H9 (cell line): ENCODE data around the gene ROBO2. TPM values are rescaled to one million over a fixed set of nuclear protein-coding genes. Genes with fewer than 3 reads are reported as not detected.

Experiments
- DNase-seq: peaks from one replicate; pipeline ENCODE4 v3.0.0-alpha.2; 2017
- H2AFZ ChIP-seq: one replicate; pipeline ENCODE4 v1.6.1; 2013; ENCODE audit warnings: mild to moderate bottlenecking, low read length, control low read depth, moderate library complexity
- H2AK5ac ChIP-seq: 2 replicates; pipeline ENCODE4 v1.6.1; 2013; ENCODE audit warnings: low read length, control low read depth, mixed read lengths; ENCODE audit not compliant: insufficient read length
- H2BK120ac ChIP-seq: one replicate; pipeline ENCODE4 v1.6.1; 2013; ENCODE audit warnings: low read depth, mild to moderate bottlenecking, low read length, control low read depth, inconsistent platforms; ENCODE audit not compliant: poor library complexity, severe bottlenecking
- H2BK12ac ChIP-seq: 2 replicates; pipeline ENCODE4 v1.6.1; 2013; ENCODE audit warnings: low read length, control low read depth, mixed read lengths, low read depth; ENCODE audit not compliant: insufficient read length
- H2BK15ac ChIP-seq: 2 replicates; pipeline ENCODE4 v1.6.1; 2013; ENCODE audit warnings: low read depth, low read length, control low read depth
- H2BK20ac ChIP-seq: one replicate; pipeline ENCODE4 v1.6.1; 2013; ENCODE audit warnings: low read depth, mild to moderate bottlenecking, low read length, control low read depth, inconsistent platforms; ENCODE audit not compliant: poor library complexity, severe bottlenecking
- H2BK5ac ChIP-seq: 2 replicates; pipeline ENCODE4 v1.6.1; 2013; ENCODE audit warnings: low read length, control low read depth, mixed read lengths; ENCODE audit not compliant: insufficient read length
- H3K14ac ChIP-seq: 2 replicates; pipeline ENCODE4 v1.6.1; 2013; ENCODE audit warnings: low read length, control low read depth; ENCODE audit not compliant: insufficient read depth
- H3K18ac ChIP-seq: 2 replicates; pipeline ENCODE4 v1.6.1; 2013; ENCODE audit warnings: low read depth, mild to moderate bottlenecking, mixed read lengths, low read length, control low read depth; ENCODE audit not compliant: insufficient read length
- H3K23ac ChIP-seq: 2 replicates; pipeline ENCODE4 v1.6.1; 2013; ENCODE audit warnings: low read length, control low read depth, mixed read lengths, low read depth; ENCODE audit not compliant: insufficient read length
- H3K23me2 ChIP-seq: 2 replicates; pipeline ENCODE4 v1.6.1; 2013; ENCODE audit warnings: low read depth, mild to moderate bottlenecking, mixed read lengths, low read length, control low read depth; ENCODE audit not compliant: insufficient read length, poor library complexity, severe bottlenecking
- H3K27ac ChIP-seq: 2 replicates; pipeline ENCODE4 v1.5.1; 2013; ENCODE audit warnings: low read length, control low read depth, mixed read lengths, low read depth; ENCODE audit not compliant: insufficient read length
- H3K27me3 ChIP-seq: 2 replicates; pipeline ENCODE4 v1.6.1; 2013; ENCODE audit warnings: low read length, control low read depth, inconsistent platforms; ENCODE audit not compliant: insufficient read depth
- H3K4ac ChIP-seq: 2 replicates; pipeline ENCODE4 v1.6.1; 2013; ENCODE audit warnings: low read depth, mild to moderate bottlenecking, control low read depth, inconsistent platforms, low read length, moderate library complexity
- H3K4me1 ChIP-seq: 2 replicates; pipeline ENCODE4 v1.6.1; 2013; ENCODE audit warnings: low read length, control low read depth, inconsistent platforms; ENCODE audit not compliant: insufficient read depth
- H3K4me2 ChIP-seq: 2 replicates; pipeline ENCODE4 v1.6.1; 2013; ENCODE audit warnings: low read length, control low read depth, mixed read lengths; ENCODE audit not compliant: insufficient read length, insufficient read depth
- H3K56ac ChIP-seq: 2 replicates; pipeline ENCODE4 v1.6.1; 2013; ENCODE audit warnings: low read depth, mild to moderate bottlenecking, mixed read lengths, low read length, control low read depth; ENCODE audit not compliant: insufficient read length
- H3K79me1 ChIP-seq: 2 replicates; pipeline ENCODE4 v1.6.1; 2013; ENCODE audit warnings: low read depth, mild to moderate bottlenecking, moderate library complexity, low read length, control low read depth, inconsistent platforms; ENCODE audit not compliant: insufficient read depth, poor library complexity, severe bottlenecking
- H3K79me2 ChIP-seq: 2 replicates; pipeline ENCODE4 v1.6.1; 2013; ENCODE audit warnings: low read length, control low read depth, inconsistent platforms; ENCODE audit not compliant: insufficient read depth
- H3K9ac ChIP-seq: 2 replicates; pipeline ENCODE4 v1.6.1; 2013; ENCODE audit warnings: low read length, control low read depth, mixed read lengths; ENCODE audit not compliant: insufficient read length; ENCODE audit errors: extremely low read depth
- H3K9me3 ChIP-seq: one replicate; pipeline ENCODE4 v1.6.1; 2013; ENCODE audit warnings: low read depth, low read length, inconsistent platforms; ENCODE audit not compliant: control insufficient read depth
- H3T11ph ChIP-seq: one replicate; pipeline ENCODE4 v1.6.1; 2013; ENCODE audit warnings: mild to moderate bottlenecking, low read length, control low read depth, inconsistent platforms
- H4K20me1 ChIP-seq: one replicate; pipeline ENCODE4 v1.6.1; 2013; ENCODE audit not compliant: control insufficient read depth, insufficient read length, insufficient read depth
- H4K5ac ChIP-seq: 2 replicates; pipeline ENCODE4 v1.6.1; 2013; ENCODE audit warnings: low read depth, mild to moderate bottlenecking, mixed read lengths, low read length, control low read depth; ENCODE audit not compliant: insufficient read length
- H4K8ac ChIP-seq: replicated peaks from 2 replicates; pipeline ENCODE4 v1.6.1; 2013; ENCODE audit warnings: low read length, control low read depth, mixed read lengths, low read depth; ENCODE audit not compliant: insufficient read length
- H4K91ac ChIP-seq: 2 replicates; pipeline ENCODE4 v1.6.1; 2013; ENCODE audit warnings: low read depth, mild to moderate bottlenecking, moderate library complexity, mixed read lengths, low read length, control low read depth; ENCODE audit not compliant: insufficient read length
- H3K27ac Mint-ChIP-seq, 3 experiments: 2 replicates in 2 of 3; 3 replicates in 1 of 3; pipeline ENCODE4 v1.8.0; 2020 to 2021; ENCODE audit warnings: mixed read lengths in 3 of 3, mild to moderate bottlenecking in 1 of 3, moderate library complexity in 1 of 3
- H3K27me3 Mint-ChIP-seq: 2 replicates; pipeline ENCODE4 v1.8.0; 2021; ENCODE audit warnings: low read depth, mild to moderate bottlenecking, moderate library complexity, mixed read lengths
- H3K36me3 Mint-ChIP-seq, 3 experiments: 2 replicates in 2 of 3; 3 replicates in 1 of 3; pipeline ENCODE4 v1.8.0; 2020 to 2021; ENCODE audit warnings: low read depth in 3 of 3, mixed read lengths in 3 of 3; ENCODE audit not compliant: insufficient read depth in 1 of 3
- H3K4me1 Mint-ChIP-seq, 2 experiments: 2 replicates each; pipeline ENCODE4 v1.8.0; 2020; ENCODE audit warnings: mixed read lengths in 2 of 2
- H3K4me3 Mint-ChIP-seq, 2 experiments: 2 replicates in 1 of 2; 3 replicates in 1 of 2; pipeline ENCODE4 v1.8.0; 2020 to 2021; ENCODE audit warnings: mild to moderate bottlenecking in 2 of 2, mixed read lengths in 2 of 2, moderate library complexity in 1 of 2
- H3K9me3 Mint-ChIP-seq, 2 experiments: 2 replicates in 1 of 2; 3 replicates in 1 of 2; pipeline ENCODE4 v1.8.0; 2020; ENCODE audit warnings: mild to moderate bottlenecking in 2 of 2, mixed read lengths in 2 of 2, moderate library complexity in 1 of 2
- WGBS: extraction: QIAGEN DNeasy Blood & Tissue Kit; methylation state at CpG from one replicate; pipeline ENCODE4 v1.1.7; 2013; ENCODE audit warnings: missing lambda C conversion rate, low lambda C conversion rate, mixed read lengths; ENCODE audit not compliant: insufficient read length; ENCODE audit errors: extremely low coverage; 5-methylcytosine and 5-hydroxymethylcytosine counted together
- total RNA-seq: library from RNA; stranded (reverse); gene quantifications from 2 replicates; pipeline ENCODE4 v1.2.1, GENCODE V29; 2021
- TF ChIP-seq, protein P1 (sequence below): fragments of 200-600 bp; sonication (generic); conservative IDR thresholded peaks from 3 replicates; pipeline ENCODE4 v1.8.0; 2021; ENCODE audit warnings: antibody characterized with exemption, mild to moderate bottlenecking

Gene ROBO2
- total RNA-seq, 1 experiment from 2014 or later, result 2.3 TPM

DNA sequence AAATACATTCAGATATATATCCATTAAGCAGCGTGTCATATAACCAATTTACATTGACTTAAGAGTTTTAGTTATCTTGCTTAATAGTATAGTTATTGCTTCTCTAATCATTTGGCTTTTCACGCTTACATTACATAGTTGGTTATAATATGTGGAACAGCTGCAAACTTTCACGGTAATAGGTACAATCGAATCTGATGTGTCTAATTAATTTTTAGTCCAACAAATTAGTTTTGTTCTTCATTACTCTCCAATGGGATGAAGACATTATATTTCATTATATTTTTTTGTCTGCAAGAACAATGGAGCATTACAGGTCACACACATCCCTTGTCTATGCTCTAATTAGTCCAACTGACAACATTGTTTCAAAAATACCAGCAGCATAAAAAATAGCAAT is 546.3 kb downstream of the ROBO2 start:
- H3K18ac ChIP-seq, result no peak overlapping the region
- H3K4me1 Mint-ChIP-seq, result peaks cover 7 to 9% of the 10 kb centered on the region in 2 experiments; a peak in 3 of 4 replicates
- TF ChIP-seq, protein P1, sequence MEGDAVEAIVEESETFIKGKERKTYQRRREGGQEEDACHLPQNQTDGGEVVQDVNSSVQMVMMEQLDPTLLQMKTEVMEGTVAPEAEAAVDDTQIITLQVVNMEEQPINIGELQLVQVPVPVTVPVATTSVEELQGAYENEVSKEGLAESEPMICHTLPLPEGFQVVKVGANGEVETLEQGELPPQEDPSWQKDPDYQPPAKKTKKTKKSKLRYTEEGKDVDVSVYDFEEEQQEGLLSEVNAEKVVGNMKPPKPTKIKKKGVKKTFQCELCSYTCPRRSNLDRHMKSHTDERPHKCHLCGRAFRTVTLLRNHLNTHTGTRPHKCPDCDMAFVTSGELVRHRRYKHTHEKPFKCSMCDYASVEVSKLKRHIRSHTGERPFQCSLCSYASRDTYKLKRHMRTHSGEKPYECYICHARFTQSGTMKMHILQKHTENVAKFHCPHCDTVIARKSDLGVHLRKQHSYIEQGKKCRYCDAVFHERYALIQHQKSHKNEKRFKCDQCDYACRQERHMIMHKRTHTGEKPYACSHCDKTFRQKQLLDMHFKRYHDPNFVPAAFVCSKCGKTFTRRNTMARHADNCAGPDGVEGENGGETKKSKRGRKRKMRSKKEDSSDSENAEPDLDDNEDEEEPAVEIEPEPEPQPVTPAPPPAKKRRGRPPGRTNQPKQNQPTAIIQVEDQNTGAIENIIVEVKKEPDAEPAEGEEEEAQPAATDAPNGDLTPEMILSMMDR, result no peak
- no peaks in the 10 kb centered on the region for H3K9me3 ChIP-seq
- H4K5ac ChIP-seq, result no peak overlapping the region
- H2BK12ac ChIP-seq, result no peak overlapping the region
- no peak overlapping the region for H2AFZ ChIP-seq
- H3K14ac ChIP-seq, result no peak overlapping the region
- H3K27ac ChIP-seq, result no peak overlapping the region
- no peaks in the 10 kb centered on the region for H3K27me3 Mint-ChIP-seq
- no peak overlapping the region for H2BK15ac ChIP-seq
- H3K4ac ChIP-seq, result no peak overlapping the region
- no peak overlapping the region for H2BK5ac ChIP-seq
- H3K56ac ChIP-seq, result no peak overlapping the region
- H3K27me3 ChIP-seq, result no peaks in the 10 kb centered on the region
- peaks cover 0 to 4% of the 10 kb centered on the region in 2 experiments; a peak in 1 of 5 replicates for H3K9me3 Mint-ChIP-seq
- H2BK120ac ChIP-seq, result no peak overlapping the region
- no peak overlapping the region for H4K8ac ChIP-seq
- H3K36me3 Mint-ChIP-seq, result no peaks in the 10 kb centered on the region
- no peak overlapping the region for H4K91ac ChIP-seq
- H3K23ac ChIP-seq, result no peak overlapping the region
- H3K4me3 Mint-ChIP-seq, result no peak overlapping the region
- no peak overlapping the region for H3T11ph ChIP-seq
- H3K79me2 ChIP-seq, result no peaks in the 10 kb centered on the region
- H2BK20ac ChIP-seq, result no peak overlapping the region
- no peaks in the 10 kb centered on the region for H4K20me1 ChIP-seq
- no peaks in the 10 kb centered on the region for H3K79me1 ChIP-seq
- no peaks in the 10 kb centered on the region for H3K23me2 ChIP-seq
- no peak overlapping the region for H2AK5ac ChIP-seq
- no peak for DNase-seq
- no peak overlapping the region for H3K27ac Mint-ChIP-seq
- WGBS, result no CpG with 5 or more reads among the region's 4 CpGs
- H3K4me2 ChIP-seq, result no peak overlapping the region
- no peaks in the 10 kb centered on the region for H3K4me1 ChIP-seq
- H3K9ac ChIP-seq, result no peak overlapping the region
